ENCODE measurements around the gene CTNNA2.
"Not testable (repeated sequence)": the region's sequence is repeated elsewhere in the genome, so short reads cannot be mapped to it uniquely, and the experiment has no call there.

Gene CTNNA2

DNA sequence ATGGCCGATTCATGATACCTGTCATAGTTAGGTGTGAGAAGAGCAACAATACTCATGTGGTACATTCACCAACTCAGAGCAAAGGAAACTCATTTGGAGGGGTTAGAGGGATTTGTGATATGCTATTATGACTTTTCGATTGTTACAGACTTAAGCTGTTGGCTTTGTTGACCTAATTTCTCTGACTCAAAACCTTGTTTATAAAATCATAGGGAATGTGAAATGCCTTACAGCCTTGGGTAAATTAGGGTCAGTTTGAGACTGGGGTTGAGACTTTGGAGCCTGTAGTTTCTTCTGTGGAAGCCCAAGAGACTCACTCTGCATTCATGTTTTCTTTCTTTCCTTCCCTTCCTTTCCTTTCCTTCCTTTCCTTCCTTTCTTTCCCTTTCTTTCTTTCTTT is 529.8 kb downstream of the CTNNA2 start:
- no peak for DNase-seq

DNA sequence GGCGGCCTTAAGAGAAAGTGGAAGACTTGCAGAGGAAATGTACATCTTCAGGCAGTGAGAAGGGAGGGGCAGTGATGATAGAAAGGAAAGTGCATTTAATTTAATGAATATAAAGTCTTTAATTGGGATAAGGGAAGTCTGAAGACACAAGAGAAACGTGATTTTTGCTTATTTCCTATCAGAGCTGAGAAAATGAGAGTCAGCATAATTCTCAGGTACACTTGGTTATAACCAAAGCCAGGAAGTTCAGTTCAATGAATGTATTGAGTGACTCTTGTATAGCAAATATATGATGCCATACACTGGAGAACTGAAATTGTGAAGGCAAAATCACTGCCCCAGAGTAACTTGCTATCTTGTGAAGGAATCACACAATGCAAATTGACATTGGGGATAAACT is 535.4 kb downstream of the CTNNA2 start:
- no peak for DNase-seq

DNA sequence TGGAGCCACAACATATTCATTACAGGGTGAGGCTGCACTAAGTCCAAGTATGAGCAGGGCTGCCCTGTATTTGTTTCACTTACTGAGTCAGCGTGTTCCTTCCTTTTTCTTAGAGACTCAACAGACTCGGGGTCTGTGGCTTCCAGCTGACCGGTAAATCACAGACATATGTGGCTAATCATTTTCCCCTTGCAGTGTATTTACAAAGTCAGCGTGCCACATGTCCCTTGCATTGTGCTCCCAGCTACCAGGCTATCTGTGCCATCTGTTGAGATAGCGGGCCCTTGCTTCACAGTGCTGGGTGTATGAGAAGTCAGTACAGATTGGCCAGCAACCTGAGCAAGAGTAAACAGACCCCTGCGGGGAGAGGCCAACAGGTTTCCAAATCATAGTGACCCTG is 537.4 kb downstream of the CTNNA2 start:
- DNase-seq, result no peak

DNA sequence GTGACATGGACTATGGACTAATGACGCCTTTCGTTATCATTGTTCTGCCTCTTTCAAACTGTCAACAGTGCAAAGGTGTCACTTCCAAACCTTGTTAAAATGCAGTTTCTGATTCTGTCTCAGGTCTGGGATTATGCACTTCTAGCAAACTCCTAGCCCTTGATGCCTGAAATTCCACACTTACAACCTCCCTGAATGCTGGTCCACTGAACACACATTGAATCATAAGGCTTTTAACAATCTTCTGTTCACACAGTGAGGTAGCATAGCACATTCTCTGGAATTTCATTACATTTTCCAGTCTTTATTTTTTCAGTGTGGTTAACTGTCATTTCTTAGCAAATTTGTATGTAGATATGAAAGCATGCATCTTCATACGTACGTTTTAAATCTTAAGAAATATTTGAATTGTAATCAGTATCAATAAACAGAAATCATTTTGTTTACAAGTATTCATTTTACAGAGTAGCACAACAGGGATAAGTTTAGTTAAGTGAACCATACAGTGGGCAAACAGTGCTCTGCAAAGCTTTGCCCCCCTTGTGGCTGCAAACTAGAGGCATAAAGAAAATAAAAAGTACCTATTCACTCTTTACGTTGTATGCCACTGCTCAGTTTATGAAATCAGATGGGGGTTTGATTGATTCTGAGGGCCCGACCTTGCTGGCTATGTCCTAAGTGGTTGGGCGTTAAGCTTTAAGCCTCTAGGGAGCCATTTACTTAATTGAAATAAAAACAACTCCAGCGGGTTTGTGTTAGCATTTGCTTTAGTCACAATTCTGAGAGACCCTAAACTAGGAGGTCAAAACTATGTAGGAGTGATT is 540.9 kb downstream of the CTNNA2 start:
- no peak for DNase-seq

DNA sequence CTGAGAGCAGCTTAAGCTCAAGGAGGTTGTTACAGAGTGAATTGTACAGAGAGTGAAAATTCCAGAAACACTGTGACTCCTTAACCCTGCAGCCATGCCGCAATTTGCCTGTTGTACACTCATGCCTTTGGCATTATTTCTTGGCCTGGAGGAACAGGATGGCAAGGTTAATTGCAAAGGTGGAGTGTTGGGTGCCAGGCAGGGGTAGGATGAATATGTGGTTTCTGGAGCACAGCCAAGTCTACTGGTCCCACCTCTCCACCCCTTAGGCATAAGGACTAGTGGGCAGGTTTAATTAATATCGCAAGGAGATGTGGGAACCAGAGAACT is 541.5 kb downstream of the CTNNA2 start:
- no peak for DNase-seq

DNA sequence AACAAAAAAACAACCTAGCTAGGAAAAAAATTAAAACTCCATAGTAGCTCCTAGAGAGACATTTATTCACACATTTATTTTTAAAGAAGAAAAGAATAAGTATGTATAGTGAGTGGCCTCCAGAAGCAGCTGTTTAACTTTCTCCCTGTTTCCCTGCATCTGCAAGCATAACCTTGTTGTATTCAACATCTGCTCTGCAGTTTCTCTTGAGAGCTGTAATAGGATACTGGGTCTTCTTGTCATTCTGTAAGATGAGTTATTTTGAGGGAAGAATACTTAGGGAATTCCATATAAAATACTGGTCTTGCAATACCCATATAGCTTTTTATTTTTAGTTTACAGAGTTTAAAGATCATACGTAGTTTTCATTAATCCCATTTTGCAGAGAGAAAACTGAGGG is 545.1 kb downstream of the CTNNA2 start:
- no peak for DNase-seq

DNA sequence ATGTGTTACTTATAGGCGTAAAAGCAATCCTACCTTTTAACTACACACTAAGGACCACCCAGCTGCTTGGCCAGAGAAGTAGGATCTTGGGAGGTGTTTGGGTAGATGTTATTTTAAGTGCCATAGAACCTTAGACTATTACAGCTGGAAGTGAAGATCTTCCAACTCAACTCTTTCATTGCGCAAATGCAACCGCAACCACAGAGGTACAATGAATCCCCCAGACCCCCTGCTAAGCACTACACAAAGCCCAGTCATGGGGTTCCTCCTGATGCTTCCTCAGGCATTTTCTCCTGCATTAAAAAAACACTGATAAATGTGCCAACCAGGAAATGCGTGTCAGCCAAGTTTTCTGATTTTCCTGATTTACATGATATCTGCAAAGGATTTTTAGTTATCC is 545.7 kb downstream of the CTNNA2 start:
- no peak for DNase-seq

DNA sequence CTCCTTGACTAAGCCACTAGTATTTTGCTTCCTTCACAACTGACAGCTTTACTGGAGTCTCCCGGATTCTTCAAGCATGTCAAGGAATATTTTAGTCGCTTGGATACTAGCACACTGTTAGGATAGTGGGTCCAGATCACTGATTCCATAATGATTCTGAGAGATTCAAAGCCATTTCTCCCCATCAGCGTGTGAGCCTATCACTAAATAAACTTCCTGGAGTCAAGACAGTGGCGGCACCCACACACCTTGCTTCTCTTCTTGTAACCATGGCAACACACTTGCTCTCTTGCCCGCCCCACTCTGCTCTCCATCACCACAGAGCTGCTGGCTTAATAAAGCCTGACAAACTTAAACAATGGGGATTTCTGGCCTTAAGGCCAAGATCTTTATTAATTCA is 546.6 kb downstream of the CTNNA2 start:
- no peak for DNase-seq

DNA sequence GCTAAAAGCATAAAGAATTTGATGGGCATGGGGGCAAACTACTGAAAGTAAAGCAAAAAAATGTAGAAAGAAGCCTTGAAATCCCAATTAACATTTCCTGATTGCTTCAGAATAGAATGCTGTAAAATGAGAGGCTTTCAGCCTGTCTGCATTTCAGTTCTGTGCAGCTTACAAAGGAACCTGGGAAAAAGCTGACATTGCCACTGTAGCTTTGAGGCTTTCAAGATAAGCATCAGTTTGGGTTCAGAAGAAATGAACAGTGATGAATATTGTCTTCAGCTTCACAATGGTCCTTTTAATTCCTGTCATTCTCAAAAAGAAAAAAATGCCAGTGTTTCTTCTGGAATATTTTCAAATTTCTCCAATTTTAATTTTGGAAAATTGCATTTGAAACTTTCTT is 549.0 kb downstream of the CTNNA2 start:
- no peak for DNase-seq

DNA sequence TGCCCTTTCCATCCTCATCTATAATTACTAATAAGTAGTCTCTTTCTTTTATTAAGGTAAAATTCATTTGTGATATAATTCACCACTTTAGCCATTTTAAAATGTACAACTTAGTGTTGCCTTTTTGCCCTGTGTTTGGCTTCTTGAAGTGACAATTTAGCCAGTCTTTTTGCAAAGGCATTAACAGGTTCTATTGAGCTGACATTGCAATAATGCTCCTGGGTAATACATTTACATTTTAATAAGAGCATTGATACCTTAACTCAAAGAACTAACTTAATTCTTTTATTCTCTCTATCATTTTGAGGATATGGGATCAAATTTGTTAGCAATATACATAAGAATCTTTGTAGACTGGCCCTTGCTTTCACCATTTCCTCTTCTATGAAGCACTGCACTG is 549.4 kb downstream of the CTNNA2 start:
- no peak for DNase-seq

DNA sequence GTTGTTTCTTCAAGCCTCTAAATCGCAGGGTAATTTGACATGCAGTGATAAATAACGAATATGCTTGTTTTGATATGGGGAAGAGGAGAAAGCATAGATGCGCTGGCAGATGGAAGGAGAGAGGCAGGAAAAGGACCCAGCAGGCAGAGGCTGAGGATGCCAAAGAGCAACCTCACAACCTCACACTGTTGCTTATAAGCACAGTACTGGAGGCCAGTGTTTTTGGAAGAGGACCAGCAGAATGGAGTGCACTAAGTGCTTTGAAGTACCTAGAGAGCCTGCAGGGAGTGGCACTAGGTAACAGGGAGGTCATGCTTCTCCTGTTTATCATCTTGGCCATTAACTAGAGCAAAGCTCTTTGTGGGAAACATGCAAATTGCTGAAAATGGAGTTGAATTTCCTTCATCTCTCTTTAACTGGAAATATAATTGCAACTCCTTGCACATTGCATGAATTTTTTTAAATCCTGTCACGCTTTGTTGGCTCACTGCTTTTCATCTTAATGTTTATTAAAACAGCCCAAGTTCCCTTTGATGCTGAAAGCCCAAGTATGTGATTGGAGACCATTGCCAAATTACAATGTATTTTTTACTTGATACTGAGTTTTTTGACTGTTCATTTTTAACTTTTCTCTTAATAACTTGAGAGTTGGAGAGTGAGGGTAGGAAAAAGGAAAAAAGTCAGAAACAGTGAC is 555.3 kb downstream of the CTNNA2 start:
- no peak for DNase-seq

DNA sequence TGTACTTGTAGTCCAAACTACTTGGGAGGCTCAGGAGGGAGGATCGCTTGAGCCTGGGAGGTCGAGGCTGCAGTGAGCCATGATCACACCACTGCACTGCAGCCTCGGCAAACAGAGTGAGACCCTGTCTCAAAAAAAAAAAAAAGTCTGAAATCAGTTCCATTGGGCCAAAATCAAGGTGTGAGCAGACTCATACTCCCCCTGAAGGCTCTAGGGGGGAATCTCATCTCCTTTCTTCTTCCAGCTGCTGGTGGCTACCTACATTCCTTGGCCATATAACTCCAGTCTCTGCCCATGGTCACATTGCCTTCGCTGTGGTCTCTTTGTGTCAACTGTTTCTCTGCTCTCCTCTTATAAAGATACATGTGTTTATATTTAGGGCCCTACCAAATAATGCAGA is 557.7 kb downstream of the CTNNA2 start:
- DNase-seq, result no peak

DNA sequence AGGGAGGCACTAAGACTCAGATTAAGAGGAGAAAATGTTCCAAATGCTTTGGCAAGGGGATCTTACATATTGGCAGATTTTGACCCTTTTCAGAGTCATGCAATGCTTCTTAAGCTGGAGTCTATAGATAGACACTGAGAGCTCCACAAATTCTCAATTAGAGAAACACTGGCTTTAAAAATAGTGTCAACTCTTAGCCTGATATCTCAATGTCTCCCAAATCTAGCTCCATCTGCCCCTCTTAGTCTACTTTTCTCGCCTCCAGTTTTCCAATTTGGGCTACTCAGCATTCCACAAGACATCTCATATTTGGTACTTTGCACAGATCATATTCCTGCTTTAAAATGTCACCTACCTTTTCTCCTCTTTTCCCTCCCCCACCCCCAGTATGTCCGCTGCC is 559.1 kb downstream of the CTNNA2 start:
- DNase-seq, result no peak

DNA sequence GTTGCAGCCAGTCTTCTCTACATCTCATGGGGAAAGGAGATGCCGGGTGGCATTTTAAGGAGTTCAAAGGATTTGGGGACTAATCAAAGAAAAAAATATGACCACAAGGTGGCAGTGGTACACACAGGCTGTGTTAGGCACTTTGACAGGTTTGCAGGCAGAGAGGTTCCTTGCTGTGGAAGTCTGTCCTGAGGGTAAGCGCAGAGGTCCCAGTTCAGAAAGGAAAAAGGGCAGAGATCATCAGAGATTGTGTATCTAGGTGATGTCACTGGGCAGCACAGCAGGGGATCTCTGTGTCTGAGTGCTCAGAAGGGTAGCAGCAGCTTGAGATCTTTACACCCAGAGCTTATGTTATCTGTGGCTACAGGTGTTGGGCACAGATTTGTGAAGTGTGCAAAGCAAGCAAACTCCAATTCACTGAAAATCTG is 560.3 kb downstream of the CTNNA2 start:
- peak; percentile 30 for DNase-seq

DNA sequence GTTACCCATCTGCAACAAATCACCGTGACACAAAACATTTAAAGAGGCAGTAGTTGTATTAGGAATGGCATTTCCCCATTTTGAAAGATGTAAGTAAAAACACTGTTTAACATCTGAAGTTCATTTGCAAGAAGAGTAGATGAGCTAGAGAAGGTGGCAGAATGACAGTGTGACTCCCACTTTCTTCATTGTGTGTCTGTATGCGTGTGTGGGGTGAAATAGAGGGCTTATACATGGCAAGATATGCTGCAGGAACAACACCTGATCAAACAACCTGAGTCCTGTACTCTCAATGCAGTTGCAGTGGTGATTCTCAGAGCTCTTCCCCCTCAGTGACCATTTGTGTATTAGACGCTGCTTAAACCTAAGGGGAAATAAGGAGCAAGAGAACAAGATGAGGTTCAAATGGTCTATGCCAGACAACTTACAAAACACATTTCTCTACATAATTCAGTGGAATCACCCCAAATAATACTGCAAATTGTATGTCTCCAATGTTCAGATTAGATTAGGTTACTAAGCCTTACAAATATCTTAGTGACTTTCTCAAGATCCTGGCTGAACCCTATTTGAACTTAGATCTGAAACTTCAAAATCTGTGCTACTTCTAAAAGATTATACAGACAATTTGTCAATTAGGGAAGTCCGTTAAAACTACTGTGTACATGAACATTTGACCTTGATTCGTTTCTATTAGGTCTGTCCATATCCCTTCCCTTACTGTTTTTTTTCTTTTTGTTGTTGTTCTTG is 561.6 kb downstream of the CTNNA2 start:
- no peak for DNase-seq

DNA sequence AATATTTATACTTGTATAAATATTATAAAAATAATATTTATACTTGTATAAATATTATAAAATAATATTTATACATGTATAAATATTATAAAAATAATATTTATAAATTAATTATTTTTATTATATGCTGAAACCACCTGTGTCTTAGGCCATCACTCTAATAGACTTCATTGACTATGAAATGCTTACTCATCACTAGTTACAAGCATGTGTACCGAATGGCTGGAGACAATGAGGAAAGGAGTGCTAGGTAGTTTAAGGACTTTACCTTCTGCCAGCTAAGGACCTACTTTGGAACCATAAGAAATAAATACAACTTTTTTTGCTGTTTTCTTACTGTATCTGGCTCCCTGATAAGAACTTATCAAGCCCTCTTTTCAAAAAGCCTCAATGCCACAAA is 562.9 kb downstream of the CTNNA2 start:
- no peak for DNase-seq

DNA sequence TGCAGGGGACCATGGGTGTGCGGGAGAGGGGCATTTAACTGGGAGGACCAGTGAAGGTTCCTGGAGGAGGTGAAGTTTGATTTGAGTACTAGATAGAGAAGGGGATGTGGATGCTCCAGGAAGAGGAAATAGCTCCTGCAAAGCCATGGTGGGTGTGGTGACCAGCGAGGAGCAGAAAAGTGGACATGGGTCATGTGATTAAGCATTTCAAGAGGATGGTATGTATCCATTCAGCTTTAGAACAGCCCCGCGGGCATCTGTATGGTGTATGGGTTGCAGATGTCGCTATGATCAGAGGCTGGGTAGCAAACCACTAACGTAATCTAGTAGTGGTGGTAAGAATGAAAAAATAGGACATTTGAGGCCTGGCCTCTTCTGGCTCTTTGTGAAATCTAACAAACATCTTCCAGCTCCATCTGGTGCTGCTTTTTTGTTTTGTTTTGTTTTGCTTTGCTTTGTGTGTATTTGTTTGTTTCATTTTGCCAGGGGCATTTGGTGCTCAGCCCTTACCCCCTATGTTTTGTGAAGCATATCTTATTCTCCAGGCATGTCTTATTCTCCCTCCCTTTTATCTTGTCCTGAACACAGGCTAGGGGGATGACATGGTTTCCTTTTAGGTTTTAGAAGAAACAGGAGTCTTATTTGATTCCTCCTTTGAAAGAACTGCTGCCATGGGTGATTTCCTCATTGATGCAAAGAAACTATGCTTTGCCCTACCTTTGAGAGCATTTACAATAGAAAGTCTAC is 565.6 kb downstream of the CTNNA2 start:
- DNase-seq, result no peak

DNA sequence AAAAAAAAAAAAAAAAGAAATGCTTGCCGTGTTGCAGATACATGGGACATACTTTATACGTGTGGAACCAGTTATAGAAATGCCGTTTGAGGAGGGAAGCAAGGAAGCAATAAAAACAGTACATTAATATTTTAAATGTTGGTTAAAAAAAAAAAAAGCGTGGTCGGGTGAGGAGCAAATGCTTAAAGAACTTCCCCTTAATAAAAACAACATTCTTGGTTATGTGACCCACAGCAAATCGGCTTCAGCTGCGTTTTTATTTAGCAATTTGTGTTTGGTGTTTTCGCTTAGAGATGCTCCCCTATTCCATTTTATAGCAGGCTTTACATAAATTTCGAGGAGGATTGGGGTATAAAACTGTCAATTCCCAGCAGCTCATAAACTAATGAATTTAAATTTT is 568.1 kb downstream of the CTNNA2 start:
- no peak for DNase-seq

DNA sequence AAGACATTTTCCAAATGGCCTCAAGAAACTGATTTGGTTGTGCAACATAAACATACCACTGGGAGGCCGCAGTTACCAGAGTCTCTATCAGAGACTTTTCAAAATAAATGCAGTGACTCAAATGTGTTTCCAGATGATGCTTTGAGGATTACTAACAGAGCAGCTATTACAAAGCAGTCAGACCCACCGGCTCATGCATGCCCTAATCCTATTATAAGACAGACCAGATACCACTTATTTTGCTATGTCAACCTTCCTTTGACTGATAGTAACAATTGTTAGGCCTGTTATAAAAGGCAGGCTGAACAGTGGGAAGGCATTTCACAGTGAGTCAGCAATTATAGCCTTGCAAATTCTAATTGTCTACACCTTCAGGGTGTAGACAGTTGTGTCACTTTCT is 574.0 kb downstream of the CTNNA2 start:
- no peak for DNase-seq

DNA sequence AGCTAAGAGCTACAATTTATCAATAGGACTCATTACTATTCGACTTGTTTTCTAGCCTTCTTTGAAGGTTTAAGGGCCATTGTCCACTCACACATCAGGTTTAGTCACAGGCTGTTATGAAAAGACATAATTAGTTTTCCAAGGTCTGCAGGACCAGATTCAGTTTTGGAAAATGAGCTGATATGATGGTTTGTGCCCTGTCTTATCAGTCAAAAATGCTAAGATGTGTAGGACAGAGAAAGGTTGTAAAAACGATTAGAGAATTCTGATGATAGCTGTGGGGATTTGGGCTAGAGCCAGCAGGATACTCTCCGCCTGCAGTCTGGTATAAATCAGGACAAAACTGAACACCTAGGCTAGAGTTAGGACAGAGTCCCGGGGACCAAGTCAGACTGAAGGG is 578.4 kb downstream of the CTNNA2 start:
- DNase-seq, result no peak

DNA sequence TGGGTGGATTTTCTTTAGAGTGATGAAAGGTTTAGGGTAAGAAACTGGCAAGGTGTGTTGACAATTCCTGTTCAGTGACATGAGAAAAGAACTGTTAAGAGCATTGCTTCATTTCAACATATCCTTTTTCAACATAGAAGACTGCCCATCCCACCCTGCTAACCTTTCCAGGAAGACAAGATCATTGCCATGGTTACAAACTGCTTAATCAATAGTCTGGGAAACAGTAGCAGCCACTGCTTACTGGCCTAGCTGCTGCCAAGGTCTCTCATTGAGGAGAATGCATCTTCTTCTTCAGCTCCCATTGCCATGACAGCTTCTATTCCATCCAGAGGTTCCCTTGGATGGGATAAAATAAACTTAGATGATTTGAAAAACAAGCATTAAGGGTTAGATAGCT is 579.6 kb downstream of the CTNNA2 start:
- DNase-seq, result no peak

DNA sequence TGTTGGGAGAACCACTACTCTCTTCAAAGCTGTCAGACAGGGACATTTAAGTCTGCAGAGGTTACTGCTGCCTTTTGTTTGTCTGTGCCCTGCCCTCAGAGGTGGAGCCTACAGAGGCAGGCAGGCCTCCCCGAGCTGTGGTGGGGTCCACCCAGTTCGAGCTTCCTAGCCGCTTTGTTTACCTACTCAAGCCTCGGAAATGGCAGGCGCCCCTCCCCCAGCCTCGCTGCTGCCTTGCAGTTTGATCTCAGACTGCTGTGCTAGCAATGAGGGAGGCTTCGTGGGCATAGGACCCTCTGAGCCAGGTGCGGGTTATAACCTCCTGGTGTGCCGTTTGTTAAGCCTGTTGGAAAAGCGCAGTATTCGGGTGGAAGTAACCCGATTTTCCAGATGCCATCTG is 585.7 kb downstream of the CTNNA2 start:
- DNase-seq, result not testable (repeated sequence)

DNA sequence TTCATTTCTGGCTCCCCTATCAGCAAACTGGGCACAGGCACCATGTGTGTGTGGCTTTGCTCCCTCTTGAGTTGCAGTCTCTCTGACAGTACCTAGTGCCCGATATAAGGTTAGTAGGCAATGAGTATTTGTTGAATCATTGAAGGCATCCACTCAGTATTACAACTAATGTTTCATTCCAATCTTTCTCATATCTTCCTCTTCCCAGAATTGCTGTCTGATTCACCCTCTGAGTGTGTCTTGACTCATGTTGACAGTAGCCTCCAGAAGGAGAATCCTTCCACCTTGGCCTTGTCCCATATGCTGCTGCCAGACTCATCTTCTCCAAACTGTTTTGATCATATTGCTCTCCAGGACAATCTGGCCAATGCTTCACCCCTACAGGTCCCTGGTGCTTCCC is 589.2 kb downstream of the CTNNA2 start:
- DNase-seq, result no peak
